GDM1 (cell line): ENCODE data around the gene UEVLD.

ENCODE experiments used
- DNase-seq: peaks from one replicate; lab custom pipeline; 2025; lab: John Stamatoyannopoulos, UW

Gene UEVLD

DNA sequence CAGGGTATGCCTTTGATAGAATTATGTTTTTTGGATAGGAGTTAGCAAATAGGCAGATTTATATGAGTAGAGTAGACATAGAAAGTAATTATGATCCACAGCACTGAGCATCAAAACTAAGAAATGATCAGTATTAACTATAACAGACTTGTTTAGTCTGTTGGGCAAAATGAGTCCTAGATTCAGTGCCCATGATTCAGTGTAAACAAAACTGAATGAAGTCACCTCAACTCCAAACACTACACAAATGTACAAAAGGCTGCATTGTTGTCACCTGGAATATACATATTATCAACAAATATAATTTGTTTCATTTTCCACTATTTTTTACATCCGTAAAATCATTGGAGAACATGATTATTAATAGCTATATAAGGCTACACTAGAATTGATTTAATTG, 6.7 kb downstream of the UEVLD start:
- DNase-seq: no peak

GRCh38 chr11:18580113-18580766, 8.3 kb downstream of the UEVLD start:
- no peak for DNase-seq

DNA sequence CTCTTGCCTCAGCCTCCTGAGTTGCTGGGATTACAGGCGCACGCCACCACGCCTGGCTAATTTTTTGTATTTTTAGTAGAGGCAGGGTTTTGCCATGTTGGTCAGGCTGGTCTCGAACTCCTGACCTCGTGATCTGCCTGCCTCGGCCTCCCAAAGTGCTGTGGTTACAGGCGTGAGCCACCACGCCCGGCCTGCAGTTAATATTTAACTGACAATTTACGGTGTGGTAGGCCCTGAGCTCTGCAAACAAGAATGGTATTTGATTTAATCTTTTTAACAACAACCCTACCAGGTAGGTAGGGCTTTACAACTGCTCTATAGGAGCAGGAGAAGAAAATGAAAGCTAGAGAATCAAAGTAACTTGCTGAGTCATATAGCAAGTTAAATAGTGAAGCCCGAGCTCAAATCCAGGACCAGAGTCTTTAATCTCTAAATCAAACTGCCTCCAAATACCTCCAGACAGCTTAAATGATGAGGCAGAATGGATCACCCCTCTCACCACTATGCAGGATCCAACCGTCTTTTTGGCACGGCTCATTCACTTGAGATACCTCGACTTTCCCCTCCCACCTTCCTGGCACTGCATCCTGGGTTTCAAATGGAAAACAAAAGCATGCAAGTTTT, 9.4 kb downstream of the UEVLD start:
- DNase-seq: no peak

GRCh38 chr11:18575361-18575760, 13.2 kb downstream of the UEVLD start:
- no peak for DNase-seq

- no peak for DNase-seq
Measured at GRCh38 chr11:18567081-18567480, 21.5 kb downstream of the UEVLD start.

DNA sequence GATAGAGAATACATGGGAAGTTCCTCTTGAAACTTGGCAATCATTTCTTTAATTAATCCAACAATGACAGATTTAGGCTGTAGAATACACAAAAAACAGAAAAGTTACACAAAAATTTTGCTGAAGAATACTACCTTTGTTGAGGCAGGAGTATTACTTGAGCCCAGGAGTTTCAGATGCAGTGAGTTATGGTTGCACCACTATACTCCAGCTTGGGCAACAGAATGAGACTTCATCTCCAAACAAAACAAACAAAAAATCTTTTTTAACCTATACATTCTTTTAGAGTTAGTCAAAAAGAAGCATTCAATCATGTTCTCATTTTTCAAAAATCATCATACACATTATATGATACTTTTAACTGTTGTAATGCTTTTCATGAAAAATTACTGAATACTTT, 22.1 kb downstream of the UEVLD start:
- DNase-seq: no peak

DNA sequence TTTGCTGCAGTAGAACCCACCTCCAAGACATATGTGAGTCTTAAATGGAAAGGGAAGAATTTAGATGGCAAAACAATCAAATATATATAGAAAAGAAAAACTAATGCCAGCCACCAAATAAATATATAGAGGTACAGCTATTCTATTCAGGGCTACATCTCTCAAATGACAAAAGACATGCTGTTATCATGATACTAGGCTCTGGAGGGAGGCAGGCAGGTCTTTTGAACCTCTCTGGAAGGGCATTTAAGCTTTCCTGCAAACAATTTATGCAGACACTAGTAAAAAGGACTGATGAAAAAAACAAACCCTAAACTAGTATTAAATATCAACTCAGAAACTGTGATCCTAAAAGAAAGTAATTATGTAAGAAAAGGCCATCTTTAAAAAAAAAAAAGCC, 24.4 kb downstream of the UEVLD start:
- DNase-seq: no peak

GRCh38 chr11:18563090-18563730, 25.3 kb downstream of the UEVLD start:
- no peak for DNase-seq

DNA sequence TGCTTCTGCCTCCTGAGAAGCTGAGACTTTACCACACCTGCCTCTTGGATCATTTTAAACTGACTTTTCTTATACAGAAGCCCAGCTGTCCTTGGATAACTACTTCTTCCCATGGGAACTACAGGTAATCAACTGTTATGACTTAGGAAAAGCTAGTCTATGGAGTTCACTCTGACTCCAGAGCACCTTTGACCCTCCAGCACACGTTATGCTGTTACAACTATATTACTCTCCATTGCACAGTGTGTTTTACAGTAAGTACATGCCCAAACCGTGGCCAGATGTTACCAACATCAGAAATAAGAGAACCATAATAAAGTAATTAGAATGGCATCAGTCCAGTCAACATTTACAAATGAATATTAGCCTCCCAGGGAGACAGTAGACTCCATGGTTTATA, 40.5 kb downstream of the UEVLD start:
- DNase-seq: no peak

DNA sequence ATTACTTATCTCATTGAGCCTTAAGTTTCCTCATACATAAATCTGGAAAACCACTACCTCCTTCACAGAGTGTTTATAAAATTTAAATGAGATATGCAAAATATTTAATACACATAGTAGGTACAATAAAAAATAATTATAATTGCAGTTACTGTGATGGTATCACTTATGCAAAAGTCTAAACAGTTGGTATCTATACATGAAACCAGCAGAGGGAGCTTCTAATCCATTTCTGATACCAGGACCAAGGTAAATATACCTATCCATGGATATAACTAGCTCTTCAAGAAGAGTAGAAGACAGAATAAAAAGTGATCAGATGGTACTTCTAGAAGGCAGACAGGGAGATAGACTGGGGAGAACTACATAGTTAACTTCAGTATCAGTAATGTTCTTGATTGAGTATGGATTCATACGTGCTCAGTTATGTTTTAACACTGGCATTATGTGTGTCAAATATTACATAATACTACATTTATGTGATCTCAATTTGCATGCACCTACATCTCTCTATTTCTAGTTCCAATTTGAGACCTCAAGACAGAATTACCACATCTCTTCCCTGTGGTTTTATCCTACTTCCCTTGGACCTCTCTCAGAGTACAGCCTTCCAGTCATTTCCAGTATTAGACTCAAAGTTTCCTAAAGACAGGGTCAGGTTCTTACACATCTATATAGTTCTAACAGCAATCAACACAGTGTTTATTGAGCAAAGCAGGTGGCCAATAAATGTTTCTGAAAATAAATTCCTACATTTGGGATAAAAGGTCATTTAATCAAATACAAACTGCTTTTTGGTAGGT, 48.1 kb downstream of the UEVLD start:
- DNase-seq: no peak

GRCh38 chr11:18536209-18536608, 52.3 kb downstream of the UEVLD start:
- no peak for DNase-seq

- no peak for DNase-seq
Measured at GRCh38 chr11:18534245-18534644, 54.3 kb downstream of the UEVLD start.

DNA sequence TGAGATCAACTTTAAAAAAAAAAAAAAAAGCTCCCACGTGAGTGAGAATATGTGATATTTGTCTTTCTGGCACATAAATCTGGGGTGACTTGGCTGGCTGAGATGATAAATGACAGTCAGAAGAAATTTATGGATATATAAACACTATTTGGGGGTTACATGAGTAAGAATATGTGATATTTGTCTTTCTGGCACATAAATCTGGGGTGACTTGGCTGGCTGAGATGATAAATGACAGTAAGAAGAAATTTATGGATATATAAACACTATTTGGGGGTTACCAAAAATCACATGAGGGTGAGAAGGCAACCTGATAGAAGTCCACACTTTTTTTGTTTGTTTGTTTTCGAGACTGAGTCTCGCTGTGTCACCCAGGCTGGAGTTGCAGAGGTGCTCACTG, 55.2 kb downstream of the UEVLD start:
- no peak for DNase-seq

DNA sequence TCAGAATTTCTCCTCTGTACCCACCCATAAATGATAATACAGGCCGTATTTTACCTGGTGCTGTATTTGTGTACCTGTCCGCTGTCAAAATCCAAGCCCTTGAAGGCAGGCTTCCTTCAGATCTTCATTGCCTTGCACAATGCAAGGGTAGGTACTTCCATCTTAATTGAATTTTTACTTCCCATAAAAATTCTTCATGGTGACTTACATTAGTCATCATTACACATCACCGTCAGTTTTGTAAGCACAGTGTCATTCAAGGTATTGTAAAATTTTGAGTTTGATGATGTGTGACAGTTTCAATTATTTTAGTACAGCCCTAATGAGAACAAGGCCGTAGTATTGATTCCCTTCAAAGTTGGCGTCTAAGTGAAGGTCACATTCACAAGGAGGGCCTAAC, 61.0 kb downstream of the UEVLD start:
- DNase-seq: no peak

- peak; percentile 84 for DNase-seq
Measured at GRCh38 chr11:18526521-18527296, 61.8 kb downstream of the UEVLD start, which contains the start of gene TSG101. TSG101 (minus strand) TSS chr11:18526942; CDS start chr11:18526816, 126 bp downstream.

- no peak for DNase-seq
Measured at GRCh38 chr11:18526130-18526520, 62.4 kb downstream of the UEVLD start.

GRCh38 chr11:18524248-18524647, 64.3 kb downstream of the UEVLD start:
- DNase-seq: no peak

DNA sequence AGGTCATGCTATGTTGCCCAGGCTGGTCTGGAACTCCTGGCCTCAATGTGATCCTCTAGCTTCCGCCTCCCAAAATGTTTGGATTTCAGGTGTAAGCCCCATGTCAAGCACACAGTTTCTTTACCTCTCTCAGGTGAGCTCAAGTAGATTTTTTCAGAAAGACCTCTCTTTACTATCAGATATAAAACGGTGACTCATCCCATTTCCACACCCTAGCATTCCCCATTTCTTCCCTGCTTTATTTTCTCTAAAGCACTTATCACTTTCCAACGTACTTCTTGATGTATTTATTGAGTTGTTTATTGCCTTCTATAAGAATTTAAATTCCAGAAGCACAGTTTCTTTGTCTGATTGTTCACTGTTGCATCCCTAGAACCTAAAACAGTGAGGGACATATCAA, 65.5 kb downstream of the UEVLD start:
- DNase-seq: no peak

- DNase-seq: no peak
Measured at GRCh38 chr11:18522388-18522787, 66.1 kb downstream of the UEVLD start.

GRCh38 chr11:18521122-18521521, 67.4 kb downstream of the UEVLD start:
- no peak for DNase-seq

GRCh38 chr11:18502352-18502751, 86.2 kb downstream of the UEVLD start:
- no peak for DNase-seq

DNA sequence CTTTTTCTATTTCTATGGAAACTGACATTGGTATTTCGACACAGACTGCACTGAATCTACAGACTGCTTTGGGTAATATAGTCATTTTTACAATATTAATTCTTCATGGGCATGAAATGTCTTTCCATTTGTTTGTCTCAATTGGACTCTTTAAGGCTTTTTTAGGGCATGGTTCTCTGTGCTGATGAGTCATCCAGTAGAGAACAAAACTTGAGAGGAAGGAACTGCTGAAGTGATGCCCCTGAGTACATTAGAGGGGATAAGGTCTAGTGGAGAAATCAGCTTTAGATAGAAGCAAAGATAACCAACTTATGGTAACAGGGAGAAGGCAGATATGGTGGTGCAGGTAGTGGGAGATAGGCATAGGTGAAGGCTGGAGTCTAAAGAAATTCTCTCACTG, 86.9 kb downstream of the UEVLD start:
- no peak for DNase-seq
